ENCODE results near the gene SPECC1. TPM values are rescaled to one million over a fixed set of nuclear protein-coding genes. Genes with fewer than 3 reads are reported as not detected.

The SPECC1 gene
- total and polyA plus RNA-seq, 9 of the 15 experiments (the other 6 are each of a cell fraction or from before 2014, with no cell fraction given), result 2.4 to 19.6 (median 14.7) TPM

DNA sequence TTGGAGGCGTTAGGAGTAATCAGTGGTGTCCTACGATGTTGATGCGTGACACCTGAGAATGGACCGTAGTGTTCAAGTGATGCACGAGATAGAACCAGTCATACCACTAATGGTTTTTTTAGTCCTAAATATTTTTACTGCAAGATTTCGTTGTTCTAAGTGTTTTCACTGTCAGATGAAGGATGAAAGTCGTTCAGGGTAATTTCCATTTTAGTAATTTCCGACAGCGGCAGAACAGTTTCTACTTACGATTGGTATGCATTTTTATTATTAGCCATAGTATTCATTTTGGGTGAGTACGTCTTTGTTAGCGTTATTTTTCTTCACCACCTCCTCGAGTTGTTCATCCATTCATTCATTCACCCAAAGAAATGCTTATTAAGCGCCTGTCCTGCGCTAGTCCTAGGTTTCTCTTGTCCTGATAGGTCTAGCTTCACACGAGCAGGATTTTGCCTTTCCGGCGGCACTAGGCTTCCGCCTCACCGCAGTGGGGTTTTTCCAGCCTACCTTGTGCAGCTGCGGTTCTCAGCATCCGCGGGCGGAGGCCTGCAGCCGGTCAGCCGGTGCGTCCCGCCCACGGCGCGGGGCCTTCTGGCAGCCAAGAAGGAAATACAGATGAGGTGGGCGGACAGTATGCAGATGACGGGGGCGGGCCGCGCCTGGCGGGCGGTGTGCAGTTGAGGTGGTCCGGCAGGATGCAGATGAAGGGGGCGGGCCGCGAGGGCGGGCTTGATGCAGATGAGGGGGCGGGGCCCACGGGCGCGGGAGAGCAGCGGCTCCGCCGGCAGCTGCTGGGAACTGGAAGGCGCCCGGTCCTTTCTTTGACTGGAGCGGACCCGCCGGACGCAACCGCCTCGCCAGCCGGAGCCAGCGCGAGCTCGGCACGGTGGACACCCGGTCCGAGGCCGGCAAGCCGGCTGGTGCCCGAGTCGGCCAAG is 146.4 kb downstream of the SPECC1 start (continued):
- TF ChIP-seq TOE1 (IDR thresholded peaks at IDR 0.05; ENCODE audit: borderline replicate concordance) (no peak), TOE1 (CRISPR knock-in tag; IDR thresholded peaks at IDR 0.05; ENCODE audit: borderline replicate concordance, low read depth) (no peak), ZFP30 (CRISPR knock-in tag; IDR thresholded peaks at IDR 0.05; ENCODE audit: borderline replicate concordance) (no peak), SLC30A9 (CRISPR knock-in tag; IDR thresholded peaks at IDR 0.05) (no peak), MEF2A (IDR thresholded peaks at IDR 0.05; ENCODE audit: control insufficient read depth, low read depth, low read length) (no peak), ZBED1 (IDR thresholded peaks at IDR 0.05) (no peak), ZNF583 (CRISPR knock-in tag; IDR thresholded peaks at IDR 0.05) (no peak), HMG20B (CRISPR knock-in tag; IDR thresholded peaks at IDR 0.05) (no peak), FOXA3 (CRISPR knock-in tag; conservative IDR thresholded peaks at IDR 0.05 in 1 of 2, IDR thresholded peaks at IDR 0.05 in 1 of 2) (no peak), ZNF133 (CRISPR knock-in tag; IDR thresholded peaks at IDR 0.05) (no peak), EGR1 (conservative IDR thresholded peaks at IDR 0.05) (peak; percentile 96), SMAD2 (IDR thresholded peaks at IDR 0.05; ENCODE audit: low read depth, low read length) (no peak), RB1 (IDR thresholded peaks at IDR 0.05; ENCODE audit: low read depth) (peak; percentile 51; the same call in 1 of the 2 replicates), MXI1 (IDR thresholded peaks at IDR 0.05; ENCODE audit: low read depth, low read length) (no peak), NR3C1 (CRISPR knock-in tag; IDR thresholded peaks at IDR 0.05) (no peak), U2AF2 (optimal IDR thresholded peaks at IDR 0.05; ENCODE audit: low read depth, low read length) (no peak)
- TF ChIP-seq, protein P1, sequence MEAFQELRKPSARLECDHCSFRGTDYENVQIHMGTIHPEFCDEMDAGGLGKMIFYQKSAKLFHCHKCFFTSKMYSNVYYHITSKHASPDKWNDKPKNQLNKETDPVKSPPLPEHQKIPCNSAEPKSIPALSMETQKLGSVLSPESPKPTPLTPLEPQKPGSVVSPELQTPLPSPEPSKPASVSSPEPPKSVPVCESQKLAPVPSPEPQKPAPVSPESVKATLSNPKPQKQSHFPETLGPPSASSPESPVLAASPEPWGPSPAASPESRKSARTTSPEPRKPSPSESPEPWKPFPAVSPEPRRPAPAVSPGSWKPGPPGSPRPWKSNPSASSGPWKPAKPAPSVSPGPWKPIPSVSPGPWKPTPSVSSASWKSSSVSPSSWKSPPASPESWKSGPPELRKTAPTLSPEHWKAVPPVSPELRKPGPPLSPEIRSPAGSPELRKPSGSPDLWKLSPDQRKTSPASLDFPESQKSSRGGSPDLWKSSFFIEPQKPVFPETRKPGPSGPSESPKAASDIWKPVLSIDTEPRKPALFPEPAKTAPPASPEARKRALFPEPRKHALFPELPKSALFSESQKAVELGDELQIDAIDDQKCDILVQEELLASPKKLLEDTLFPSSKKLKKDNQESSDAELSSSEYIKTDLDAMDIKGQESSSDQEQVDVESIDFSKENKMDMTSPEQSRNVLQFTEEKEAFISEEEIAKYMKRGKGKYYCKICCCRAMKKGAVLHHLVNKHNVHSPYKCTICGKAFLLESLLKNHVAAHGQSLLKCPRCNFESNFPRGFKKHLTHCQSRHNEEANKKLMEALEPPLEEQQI (IDR thresholded peaks at IDR 0.05), result no peak
- TF ChIP-seq, protein P2, sequence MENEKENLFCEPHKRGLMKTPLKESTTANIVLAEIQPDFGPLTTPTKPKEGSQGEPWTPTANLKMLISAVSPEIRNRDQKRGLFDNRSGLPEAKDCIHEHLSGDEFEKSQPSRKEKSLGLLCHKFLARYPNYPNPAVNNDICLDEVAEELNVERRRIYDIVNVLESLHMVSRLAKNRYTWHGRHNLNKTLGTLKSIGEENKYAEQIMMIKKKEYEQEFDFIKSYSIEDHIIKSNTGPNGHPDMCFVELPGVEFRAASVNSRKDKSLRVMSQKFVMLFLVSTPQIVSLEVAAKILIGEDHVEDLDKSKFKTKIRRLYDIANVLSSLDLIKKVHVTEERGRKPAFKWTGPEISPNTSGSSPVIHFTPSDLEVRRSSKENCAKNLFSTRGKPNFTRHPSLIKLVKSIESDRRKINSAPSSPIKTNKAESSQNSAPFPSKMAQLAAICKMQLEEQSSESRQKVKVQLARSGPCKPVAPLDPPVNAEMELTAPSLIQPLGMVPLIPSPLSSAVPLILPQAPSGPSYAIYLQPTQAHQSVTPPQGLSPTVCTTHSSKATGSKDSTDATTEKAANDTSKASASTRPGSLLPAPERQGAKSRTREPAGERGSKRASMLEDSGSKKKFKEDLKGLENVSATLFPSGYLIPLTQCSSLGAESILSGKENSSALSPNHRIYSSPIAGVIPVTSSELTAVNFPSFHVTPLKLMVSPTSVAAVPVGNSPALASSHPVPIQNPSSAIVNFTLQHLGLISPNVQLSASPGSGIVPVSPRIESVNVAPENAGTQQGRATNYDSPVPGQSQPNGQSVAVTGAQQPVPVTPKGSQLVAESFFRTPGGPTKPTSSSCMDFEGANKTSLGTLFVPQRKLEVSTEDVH (IDR thresholded peaks at IDR 0.05; ENCODE audit: low read depth, partially characterized antibody), result no peak
- TF ChIP-seq, protein P3, sequence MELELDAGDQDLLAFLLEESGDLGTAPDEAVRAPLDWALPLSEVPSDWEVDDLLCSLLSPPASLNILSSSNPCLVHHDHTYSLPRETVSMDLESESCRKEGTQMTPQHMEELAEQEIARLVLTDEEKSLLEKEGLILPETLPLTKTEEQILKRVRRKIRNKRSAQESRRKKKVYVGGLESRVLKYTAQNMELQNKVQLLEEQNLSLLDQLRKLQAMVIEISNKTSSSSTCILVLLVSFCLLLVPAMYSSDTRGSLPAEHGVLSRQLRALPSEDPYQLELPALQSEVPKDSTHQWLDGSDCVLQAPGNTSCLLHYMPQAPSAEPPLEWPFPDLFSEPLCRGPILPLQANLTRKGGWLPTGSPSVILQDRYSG (tag; conservative IDR thresholded peaks at IDR 0.05; ENCODE audit: low read depth), result no peak
- TF ChIP-seq, protein P4, sequence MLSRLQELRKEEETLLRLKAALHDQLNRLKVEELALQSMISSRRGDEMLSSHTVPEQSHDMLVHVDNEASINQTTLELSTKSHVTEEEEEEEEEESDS (CRISPR knock-in tag; IDR thresholded peaks at IDR 0.05), result no peak
